Forelimb muscle (tissue), 1 donor: ENCODE measurements around the gene ADAM8. TPM values are rescaled to one million over a fixed set of nuclear protein-coding genes. Genes with fewer than 3 reads are reported as not detected.
"Not testable (repeated sequence)": the region's sequence is repeated elsewhere in the genome, so short reads cannot be mapped to it uniquely, and the experiment has no call there.

ENCODE experiments used
- DNase-seq: peaks from one replicate; pipeline ENCODE4 v3.0.0-alpha.2; 2013; ENCODE audit warnings: low read depth
- polyA plus RNA-seq: library from polyadenylated mRNA; unstranded; fragments of 120-200 nt; gene quantifications from one replicate; pipeline ENCODE4 v1.2.1, GENCODE V29; 2013; ENCODE audit not compliant: insufficient read length

ADAM8 gene
- polyA plus RNA-seq, result 2.4 TPM

DNA sequence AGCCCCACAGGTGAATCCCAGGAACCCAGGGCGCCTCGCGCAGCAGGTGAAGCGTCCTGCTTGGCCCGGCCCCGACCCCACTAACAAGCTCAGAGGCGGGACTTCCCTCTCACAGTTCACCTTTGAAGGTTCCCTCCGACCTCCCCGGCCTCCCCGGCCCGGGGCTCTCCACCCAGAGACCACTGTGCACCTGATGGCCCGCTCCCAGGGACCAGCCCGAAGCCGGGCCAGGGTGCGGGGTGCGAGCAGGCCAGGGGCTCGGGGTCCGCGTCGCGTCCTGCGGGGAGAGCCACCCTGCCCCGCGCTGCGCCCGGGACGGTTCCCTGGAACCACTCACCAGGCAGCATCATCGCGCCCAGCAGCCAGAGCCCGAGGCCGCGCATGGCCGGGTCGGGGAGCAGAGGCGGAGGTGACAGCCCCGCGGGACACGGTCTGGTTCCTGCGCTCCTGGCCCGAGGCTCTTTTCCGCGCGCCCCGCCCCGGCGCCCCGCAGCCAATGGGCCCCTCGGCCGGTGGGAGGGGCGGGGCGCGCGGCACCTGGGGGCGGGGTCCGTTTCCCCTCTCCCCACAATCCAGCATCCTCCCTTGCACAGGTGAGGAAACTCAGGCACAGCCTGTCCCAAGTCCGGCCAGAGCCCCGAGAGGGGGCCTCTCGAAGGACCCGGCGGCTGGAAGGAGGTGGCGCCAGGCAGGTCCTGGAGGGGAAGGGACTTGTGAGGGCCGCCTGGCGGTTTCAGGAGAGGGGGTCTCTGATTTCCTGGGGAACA is at the start of gene ADAM8:
Gene ADAM8 (minus strand): TSS at position 434 of the 767 bp plus-strand sequence. CDS start 51 bp downstream, at position 383.
- DNase-seq, result no peak

DNA sequence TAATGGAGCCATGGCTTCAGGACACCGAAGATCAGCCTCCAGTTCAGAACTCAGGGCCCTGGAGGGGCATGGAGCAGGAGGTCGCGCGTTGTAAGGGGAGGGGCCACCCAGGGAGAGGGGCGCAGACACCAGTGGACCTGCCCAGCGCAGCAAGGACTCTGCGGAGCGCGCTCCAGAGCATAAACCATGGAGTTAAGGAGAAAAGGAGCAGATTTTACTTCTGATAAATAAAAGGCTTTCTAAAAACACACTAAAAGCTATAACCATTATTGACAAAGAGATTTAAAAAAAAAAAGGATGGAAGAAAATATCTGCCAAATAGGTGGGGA is 49.5 kb upstream of the ADAM8 start:
- DNase-seq, result no peak

DNA sequence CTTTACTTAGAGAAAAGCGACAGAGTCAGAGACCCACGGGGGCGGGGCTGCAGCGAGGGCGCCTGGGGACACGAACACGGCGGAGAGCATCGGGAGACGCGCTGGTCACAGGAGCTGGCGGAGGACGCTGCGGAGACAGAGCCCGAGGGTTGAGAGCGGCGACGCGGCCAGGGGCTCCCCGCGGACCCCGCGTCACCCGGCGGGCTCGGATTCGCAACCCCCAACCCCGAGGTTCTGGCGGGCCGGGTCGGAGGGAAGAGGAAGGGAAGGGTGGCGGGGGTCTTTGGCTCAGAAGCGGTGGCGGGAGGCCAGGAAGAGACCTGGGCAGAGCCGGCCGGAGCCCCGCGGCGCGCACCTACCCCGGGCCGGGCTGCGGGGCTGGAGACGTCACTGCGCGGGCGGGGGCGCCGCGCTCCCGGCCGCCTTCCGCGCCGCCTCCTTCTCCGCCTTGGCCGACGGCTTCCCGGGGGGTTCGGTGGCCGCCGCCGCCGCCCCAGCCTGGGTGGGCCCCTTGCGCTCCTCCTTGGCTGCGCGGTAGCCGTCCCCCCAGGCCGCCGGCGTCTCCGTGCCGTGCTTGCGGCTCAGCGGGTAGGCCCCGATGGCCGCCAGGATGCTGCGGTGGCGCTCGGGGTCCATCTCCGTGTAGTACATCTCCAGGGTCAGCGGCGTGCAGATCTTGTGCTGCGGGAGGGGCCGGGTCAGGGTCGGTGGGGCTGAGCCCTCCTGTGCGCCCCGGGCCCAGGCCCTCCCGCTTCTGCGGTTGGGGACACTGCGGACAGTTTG is 49.0 kb upstream of the ADAM8 start:
- DNase-seq, result no peak

DNA sequence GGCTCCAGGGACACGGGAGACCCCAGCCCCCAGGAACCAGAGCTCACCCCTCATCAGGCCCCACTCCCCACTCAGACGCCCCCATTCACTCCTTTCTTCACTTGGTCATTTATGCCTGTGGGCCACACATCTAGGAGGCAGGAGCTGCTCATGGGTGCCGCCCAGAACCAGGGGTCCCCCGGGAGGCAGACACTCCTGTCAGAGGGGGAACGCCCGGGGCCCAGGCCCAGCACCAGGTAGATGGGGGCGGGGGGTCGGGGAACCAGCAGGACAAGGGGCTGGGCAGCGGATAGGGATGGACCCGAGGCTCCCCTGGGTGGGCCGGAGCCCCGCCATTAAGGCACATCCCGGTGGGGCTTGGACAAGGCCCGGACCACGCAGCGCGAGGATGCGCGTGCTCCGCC is 48.2 kb upstream of the ADAM8 start:
- no peak for DNase-seq

DNA sequence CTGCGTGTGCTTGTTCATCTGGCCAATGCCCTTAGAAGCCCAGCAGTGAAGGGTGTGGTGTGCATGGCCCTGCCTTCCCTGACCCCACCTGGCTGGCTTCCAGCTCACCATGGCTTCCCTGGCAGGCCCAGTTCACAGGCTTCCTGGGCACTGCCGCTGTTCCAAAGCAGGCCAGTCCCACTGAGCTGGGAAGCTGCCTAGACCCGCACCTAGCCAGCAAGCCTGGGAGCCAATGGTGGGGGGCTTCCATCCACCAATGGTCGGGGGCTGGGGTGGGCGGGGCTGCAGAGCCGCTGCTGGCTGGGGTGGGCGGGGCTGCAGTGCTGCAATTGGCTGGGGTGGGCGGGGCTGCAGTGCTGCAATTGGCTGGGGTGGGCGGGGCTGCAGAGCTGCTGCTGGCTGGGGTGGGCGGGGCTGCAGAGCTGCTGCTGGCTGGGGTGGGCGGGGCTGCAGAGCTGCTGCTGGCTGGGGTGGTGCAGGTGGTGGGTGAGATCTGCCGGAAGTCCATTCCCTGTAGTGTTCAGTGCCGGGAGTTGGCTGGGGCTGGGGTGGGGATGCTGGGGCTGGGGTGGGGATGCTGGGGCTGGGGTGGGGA is 47.6 kb upstream of the ADAM8 start:
- no peak for DNase-seq

DNA sequence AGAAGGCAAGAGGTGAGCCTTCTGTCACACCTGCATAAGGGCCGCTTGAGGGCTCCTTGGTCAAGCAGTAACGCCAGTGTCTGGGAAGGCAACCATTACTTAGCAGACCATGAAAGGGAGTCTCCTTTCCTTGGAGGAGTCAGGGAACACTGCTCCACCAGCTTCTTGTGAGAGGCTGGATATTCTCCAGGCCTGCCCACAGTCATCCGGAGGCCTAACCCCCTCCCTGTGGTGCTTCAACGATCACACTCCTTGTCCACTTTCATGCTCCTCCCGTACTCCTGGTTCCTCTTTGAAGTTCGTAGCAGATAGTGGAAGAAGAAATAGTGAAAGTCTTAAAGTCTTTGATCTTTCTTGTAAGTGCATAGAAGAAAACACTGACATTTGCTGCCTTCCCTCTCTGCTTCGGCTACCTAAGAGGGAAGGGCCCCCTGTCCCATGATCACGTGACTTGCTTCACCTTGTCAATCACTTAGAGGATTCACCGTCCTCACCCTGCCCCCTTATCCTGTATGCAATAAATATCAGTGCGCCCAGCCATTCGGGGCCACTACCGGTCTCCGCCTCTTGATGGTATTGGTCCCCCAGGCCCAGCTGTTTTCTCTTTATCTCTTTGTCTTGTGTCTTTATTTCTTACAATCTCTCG is 45.5 kb upstream of the ADAM8 start:
- not testable (repeated sequence) for DNase-seq

DNA sequence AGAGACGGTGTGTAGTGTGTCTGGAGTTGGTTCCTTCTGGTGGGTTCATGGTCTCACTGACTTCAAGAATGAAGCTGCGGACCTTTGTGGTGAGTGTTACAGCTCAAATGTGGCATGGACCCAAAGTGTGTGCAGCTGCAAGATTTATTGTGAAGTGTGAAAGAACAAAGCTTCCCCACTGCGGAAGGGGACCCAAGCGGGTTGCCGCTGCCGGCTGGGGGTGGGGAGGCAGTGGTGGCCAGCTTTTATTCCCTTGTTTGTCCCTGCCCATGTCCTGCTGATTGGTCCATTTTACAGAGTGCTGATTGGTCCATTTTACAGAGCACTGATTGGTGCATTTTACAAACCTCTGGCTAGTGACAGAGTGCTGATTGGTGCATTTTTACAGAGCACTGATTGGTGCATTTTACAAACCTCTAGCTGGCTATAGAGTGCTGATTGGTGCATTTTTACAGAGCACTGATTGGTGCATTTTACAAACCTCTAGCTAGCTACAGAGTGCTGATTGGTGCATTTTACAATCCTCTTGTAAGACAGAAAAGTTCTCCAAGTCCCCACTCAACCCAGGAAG is 44.3 kb upstream of the ADAM8 start:
- not testable (repeated sequence) for DNase-seq

DNA sequence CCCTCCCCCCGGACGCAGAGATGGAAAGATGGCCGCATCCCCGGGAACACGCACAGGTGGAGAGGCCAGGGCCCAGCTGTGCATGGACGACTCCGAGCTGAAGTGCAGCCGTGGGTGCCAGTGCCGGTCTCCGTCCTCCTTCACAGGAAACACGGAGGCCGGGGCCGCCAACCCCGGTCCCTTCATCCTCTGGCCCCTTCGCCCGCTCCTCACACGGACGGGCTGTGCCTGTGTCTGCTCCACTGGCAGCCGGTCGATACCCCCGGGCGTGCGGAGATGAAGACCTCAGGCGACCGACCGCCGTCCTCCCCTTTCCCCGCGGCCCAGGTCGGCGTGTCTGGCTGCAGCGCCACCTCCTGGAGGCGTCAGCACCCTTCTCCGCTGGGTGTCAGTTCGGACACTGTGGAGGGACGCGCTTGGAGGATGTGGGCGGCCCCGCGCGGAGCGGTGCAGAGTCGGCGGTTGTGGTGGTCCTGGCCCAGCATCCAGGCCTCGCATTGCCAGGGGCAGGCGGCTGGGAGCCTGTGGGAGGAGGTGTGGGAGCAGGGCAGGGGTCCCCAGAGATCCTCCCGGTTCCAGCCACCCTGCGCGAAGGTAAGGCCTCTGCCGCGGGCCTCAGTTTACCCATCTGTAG is 41.9 kb upstream of the ADAM8 start:
- DNase-seq, result no peak

DNA sequence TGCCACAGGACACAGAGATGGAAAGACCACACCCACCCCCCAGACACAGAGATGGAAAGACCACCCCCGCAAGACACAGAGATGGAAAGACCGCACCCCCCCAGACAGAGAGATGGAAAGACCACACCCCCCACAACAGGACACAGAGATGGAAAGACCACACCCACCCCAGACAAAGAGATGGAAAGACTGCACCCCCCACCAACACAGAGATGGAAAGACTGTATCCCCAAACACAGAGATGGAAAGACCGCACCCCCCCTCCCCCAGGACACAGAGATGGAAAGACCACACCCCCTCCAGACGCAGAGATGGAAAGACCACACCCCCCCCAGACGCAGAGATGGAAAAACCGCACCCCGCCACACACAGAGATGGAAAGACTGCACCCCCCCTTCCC is 40.1 kb upstream of the ADAM8 start:
- DNase-seq, result no peak

DNA sequence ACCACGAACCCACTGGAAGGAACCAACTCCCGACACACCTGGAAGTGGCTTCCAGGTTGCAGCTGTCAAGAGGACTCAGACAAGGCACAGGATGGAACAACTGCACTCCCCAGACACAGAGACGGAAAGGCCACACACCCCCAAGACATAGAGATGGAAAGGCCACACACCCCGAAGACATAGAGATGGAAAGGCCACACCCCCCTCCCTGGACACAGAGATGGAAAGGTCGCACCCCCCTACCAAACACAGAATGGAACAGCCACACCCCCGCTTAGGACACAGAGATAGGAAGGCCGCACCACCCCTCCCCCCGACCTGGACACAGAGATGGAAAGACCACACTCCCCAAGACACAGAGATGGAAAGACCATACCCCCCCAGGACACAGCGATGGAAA is 39.6 kb upstream of the ADAM8 start:
- no peak for DNase-seq

DNA sequence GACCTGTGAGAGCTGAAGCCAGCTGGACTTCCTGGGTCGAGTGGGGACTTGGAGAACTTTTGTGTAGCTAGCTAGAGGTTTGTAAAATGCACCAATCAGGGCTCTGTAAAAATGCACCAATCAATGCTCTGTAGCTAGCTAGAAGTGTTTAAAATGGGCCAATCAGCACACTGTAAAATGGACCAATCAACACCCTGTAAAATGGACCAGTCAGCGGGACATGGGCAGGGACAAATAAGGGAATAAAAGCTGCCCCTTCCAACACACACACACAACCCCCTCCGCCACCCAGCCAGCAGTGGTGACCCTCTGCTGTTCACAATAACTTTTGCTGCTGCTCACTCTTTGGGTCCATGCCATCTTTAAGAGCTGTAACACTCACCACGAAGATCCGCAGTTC is 39.2 kb upstream of the ADAM8 start:
- DNase-seq, result no peak

DNA sequence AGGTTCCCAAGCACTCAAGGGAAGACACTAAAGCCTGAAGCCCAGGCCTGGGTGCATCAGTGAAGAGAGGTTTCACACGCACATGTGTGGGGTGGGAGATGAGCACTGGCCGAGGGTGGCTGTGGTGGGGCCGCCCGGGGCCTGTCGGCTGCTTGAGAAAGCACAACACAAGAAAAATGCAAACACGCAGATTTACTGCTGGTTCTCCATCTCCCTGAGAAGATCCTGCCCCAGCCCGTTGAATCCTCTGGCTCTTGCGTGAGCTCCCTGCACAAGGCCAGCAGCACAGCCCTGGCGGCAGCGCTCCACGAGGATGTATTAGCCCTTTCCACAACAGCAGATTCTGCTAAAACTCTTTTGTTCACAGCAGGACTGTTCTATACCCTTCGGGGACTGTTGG is 38.2 kb upstream of the ADAM8 start:
- DNase-seq, result no peak

DNA sequence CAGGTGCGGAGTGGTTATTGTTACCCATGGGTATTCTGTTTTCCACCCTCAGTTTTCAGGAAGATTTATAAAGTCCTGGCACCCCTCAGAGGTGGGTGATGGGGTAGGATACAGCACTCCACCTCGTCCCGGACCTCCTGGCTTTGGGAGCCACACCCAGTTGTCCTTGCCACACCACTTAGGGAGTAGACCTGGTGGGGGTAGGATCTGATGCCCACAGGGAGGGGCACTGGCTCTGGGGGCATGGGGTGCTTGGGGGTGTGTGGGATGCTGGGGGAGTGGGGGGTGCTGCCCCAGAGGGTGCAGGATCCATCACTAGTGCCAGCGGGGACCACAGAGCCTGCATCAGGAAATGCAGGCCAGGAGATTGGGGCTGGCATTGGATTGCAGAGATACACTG is 36.5 kb upstream of the ADAM8 start:
- DNase-seq, result no peak

DNA sequence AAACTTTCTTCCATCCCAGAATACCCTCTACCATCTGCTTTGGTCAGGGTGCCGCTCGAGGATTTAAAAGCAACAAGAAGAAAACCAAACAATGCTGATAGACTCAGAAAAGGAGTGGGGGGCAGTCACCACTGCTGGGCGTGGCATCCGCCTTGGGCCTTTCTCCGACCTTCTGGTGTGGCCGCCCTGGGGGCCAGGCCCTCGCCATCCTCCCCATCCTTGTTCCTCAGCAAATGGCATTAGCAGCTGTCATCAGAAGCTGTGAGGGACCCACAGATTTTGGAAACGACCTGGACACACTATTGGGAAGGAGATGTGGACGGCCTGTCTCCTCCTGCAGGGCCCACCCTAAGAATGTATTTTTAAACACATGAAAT is 36.1 kb upstream of the ADAM8 start:
- no peak for DNase-seq

DNA sequence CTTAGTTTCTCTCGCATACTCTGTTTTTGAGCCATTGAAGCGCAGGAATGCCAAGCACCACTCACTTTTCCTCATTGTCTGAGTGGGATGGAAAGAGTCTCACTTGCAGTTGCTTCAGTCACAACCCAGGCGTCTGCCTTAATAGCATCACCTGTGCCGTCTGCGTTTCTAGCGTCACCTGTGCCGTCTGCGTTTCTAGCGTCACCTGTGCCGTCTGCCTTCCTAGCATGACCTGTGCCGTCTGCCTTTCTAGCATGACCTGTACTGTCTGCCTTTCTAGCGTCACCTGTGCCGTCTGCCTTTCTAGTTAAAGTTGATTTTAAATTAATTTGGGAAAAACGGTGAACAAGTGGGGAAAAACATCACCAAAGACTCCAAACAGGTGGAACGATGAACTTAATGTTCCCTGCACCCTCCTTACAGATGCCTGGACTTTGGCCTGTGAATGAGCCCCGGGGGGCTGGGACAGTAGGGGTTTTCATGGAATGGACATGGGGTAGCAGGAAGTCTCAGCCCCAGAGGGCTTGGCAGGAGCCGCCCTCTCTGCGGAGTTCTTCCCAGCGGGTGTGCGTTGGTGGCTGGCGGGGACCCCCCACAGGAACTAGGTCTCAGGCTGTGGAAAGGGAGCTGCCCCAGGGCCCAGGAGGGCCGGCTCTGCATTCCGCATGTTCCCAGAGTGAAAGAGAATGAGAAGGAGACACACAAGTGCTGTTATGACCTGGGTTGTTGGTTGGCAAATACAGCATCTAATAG is 35.5 kb upstream of the ADAM8 start:
- DNase-seq, result no peak

DNA sequence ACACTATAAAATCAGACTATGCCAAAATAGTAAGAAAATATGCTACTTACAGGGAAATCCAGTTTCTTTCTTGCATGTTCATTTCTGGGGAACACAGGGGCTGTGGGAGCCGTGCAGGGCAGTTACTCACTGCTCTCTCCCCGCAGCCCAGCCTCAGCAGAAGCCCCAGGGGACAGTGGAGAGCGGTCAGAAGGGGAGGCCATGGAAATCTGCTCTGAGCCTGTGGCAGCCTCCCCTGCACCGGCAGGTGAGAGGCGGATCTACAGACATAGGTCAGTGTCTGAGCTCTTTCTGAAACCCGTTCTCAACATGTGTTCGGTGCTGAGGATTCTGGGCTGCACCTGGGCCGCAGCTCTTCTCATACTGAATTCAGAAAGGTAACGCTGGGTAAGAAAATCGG is 34.9 kb upstream of the ADAM8 start:
- DNase-seq, result no peak

DNA sequence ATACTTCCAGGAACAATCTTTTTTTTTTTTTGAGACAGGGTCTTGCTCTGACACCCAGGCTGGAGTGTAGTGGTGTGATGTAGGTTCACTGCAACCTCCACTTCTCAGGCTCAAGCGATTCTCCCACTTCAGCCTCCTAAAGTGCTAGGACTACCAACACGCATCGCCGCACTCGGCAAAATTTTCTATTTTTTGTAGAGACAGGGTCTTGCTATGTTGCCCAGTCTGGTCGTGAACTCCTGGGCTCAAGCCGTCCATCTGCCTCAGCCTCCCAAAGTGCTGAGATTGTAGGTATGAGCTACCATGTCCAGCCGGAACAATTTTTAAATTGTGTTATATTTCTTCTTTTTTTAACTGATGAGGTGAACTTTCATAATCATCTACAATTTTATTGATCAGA is 34.1 kb upstream of the ADAM8 start:
- DNase-seq, result no peak

DNA sequence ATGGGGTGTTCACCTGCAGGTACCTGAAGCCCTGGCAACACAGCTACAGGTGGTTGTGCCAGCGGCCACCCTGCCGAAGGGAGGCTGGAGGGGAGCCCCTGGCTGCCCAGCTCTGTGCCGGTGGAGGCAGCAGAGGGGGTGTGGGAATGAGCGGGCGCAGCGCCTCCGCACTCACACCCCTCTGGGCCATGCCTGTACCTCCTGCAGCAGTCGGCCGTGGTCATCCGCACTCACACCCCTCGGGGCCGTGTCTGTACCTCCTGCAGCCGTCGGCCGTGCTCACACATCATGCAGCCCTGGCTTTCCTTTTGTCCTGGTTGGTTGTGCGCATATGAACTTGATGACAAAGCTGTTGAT is 33.7 kb upstream of the ADAM8 start:
- no peak for DNase-seq

DNA sequence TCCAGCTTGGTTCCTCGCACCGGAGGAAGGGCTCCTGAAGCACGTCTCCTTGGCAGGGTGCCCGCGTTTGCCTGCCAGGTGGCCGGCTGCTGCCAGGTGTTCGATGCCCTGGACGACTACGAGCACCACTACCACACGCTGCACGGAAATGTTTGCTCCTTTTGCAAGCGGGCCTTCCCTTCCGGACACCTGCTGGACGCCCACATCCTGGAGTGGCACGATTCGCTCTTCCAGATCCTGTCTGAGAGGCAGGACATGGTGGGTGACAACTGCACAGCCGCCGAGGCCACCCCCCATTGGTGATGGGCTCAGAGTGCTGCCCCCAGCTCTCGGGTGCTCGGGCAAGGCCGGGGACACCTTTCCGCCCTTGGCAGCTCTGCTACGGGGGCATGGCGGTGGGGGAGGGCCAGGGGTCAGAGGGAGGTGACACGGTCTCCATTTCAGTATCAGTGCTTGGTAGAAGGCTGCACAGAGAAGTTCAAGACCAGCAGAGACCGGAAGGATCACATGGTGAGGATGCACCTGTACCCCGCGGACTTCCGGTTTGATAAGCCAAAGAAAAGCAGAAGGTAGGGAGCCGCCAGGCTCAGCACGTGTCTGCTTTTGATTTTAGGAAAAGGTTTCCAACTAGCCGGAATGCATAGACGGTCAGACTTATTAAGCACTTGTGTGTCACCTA is 33.2 kb upstream of the ADAM8 start:
- no peak for DNase-seq

DNA sequence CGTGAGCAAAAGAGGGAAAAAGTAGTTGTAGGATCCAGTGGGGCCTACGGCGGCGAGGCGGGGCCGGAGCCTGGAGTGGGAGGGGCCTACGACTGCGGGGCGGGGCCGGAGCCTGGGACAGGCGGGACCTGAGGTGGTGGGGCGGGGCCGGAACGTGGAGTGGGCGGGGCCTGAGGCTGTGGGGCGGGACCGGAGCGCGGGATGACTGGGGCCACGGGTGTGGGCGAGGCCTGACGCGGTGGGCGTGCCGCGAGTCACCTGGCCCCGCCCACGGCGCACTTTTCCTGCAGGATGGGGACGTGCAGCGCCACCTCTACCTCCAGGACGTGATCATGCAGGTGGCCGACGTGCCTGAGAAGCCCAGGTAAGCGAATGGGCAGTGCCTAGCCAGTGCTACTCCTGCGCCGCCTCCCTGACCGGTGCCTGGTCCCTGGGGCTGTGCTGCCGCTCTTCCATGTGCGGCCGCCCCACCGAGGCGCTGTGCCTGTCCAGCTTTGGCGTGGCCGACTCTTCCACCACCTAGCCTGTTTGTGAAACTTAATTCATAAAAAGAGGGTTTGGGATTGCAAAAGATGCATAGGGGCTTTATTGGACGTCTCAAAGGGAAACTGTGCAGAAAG is 32.5 kb upstream of the ADAM8 start:
- peak; percentile 47 for DNase-seq
